Measurements from ENCODE around the gene EFCAB14. TPM values are rescaled to one million over a fixed set of nuclear protein-coding genes. Genes with fewer than 3 reads are reported as not detected.
"Not testable (repeated sequence)": the region's sequence is repeated elsewhere in the genome, so short reads cannot be mapped to it uniquely, and the experiment has no call there.

EFCAB14 gene, protein sequence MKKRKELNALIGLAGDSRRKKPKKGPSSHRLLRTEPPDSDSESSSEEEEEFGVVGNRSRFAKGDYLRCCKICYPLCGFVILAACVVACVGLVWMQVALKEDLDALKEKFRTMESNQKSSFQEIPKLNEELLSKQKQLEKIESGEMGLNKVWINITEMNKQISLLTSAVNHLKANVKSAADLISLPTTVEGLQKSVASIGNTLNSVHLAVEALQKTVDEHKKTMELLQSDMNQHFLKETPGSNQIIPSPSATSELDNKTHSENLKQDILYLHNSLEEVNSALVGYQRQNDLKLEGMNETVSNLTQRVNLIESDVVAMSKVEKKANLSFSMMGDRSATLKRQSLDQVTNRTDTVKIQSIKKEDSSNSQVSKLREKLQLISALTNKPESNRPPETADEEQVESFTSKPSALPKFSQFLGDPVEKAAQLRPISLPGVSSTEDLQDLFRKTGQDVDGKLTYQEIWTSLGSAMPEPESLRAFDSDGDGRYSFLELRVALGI
- total RNA-seq, result 196 TPM

DNA sequence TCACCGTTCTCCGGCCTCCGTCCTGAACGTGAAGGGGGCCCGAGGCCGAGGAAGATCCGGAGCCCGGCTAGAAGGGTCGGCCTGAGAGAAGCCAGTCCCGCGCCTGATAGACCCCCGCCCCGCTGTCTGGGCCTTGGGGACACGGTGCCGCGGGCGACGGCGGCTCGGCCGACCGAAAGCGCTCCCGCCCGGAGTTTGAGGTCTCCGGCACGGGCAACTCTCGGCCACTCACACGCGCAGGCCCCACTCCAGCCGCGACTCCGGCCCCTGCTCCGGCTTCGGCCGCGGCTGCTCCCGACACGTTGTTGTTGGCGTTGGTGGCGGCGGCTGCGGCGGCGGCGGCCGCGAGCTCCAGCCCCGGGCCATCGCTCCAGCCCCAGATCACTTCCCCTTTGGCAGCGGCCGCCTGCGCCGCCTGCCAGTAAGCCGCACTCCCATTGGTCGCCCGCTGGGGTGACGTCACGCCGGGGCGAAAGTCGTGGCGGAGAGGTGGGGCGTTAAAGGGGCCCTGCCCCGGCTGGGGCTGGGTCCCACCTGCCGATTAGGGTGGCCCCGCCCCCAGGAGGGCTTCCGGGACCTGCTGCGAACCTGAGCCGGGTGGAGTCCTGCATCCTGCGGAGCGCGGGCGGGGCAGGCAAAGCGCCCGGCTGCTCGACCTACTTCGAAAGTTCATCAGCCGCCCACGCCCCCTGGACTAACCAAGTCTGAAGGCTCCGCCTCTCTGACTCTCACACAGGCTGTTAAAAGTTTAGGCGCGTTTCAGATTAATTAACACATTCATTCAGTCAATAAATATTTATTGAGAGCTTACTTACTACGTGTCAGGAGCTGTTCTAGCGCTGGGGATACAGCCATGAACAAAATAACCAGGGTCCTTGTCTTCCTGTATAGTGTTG is at the start of gene EFCAB14:
EFCAB14 (minus strand) TSS at position 388 of the 896 bp plus-strand sequence. CDS start 1,027 bp downstream, outside the sequence.
- DNase-seq (ENCODE audit: low spot score), result peak; percentile 98

DNA sequence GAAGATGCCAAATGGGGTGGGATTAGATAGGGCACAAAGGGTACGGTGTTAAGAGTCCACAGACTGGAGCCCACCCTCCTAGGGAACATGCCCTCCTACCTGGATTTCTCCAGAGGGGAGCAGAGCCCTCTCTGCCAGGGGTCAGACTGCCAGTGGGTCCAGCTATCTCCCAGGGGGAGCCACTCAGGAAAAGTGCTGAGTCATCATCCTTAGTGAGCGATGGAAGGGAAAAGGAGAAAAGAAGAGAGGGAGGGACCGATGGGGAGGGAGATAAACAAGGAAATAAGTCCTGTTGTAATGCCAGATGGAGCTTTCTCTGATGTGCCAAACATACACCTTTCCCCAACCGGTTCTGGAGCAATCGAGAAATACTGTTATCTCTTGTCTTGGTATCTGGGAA is 49.5 kb upstream of the EFCAB14 start:
- no peak for DNase-seq (ENCODE audit: low spot score)

DNA sequence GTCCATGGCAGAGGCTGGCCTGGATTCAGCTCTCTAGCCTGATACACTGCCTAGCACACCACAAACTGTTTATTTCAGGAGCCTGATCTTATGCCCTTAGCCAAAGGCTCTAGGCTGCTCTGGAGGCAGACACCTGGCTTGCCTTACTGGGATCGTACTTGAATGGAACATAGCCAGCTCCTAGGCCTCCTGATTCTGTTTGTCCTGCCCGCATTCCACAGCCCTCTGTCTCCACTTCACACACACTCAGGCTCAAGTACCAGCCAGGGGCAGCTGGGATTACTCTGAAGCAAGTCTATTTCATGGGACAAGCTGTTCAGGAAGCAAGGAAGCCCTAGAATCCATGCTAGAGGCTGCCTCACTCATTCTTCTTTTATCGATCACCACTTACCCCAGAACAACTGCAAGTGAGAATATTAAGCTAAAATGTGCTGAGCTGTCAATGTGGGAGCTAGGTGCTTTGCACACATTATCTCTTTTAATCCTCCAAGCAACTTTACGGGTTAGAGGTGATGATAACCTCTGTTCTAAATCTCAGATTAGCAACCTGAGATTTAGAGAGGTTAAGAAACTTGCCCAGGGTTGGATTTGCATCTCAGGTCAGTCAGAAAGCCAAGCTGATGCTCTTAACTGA is 48.9 kb upstream of the EFCAB14 start:
- DNase-seq (ENCODE audit: low spot score), result no peak

DNA sequence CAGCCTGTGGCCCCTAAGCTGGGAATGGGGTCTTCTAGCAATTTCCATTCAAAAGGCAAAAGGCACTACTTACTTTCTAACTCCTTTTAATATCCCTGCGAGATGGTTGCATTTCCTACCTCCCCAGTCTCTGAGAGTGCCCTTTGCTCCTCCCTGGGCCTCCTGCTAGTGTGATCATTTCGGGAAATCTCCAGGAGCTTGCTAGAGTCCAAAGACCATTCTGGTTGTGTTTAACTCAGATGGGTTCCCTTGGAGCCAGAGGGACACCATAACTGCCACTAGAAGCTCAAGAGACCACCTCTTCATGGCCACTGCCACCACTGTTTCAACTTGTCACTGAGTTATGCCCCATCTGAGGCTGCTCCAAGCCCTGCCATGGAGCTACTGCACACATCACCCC is 45.5 kb upstream of the EFCAB14 start:
- no peak for DNase-seq (ENCODE audit: low spot score)

GRCh38 chr1:46761740-46762139 is 42.8 kb upstream of the EFCAB14 start:
- DNase-seq (ENCODE audit: low spot score), result no peak

GRCh38 chr1:46760558-46761166 is 41.7 kb upstream of the EFCAB14 start:
- no peak for DNase-seq (ENCODE audit: low spot score)

DNA sequence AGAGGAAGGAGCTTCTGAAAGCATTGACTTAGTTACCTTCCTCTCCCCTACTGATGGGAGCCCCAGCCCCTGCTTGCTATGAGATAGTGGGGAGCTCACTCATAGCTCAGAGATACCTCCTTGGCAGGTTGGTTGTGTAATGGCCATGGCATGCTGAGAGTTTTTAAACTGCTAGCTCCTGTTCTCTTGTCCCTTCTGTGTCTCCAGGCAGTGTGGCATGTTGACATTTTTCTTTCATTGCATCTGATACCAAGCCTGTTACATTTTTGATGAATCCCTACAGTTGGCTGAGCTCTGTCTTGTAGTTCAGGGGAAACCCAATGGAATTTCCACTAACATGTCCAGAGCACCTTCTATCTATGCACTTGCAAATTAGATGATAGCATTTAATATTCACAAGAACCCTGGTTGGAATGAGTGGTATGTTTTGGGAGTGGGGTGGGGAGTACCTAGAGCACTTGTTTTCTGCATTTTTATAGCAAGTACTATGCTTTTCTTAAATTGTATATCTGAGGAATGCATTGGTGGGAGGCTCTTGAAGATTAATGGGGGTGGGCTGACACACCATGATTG is 39.1 kb upstream of the EFCAB14 start:
- no peak for DNase-seq (ENCODE audit: low spot score)

DNA sequence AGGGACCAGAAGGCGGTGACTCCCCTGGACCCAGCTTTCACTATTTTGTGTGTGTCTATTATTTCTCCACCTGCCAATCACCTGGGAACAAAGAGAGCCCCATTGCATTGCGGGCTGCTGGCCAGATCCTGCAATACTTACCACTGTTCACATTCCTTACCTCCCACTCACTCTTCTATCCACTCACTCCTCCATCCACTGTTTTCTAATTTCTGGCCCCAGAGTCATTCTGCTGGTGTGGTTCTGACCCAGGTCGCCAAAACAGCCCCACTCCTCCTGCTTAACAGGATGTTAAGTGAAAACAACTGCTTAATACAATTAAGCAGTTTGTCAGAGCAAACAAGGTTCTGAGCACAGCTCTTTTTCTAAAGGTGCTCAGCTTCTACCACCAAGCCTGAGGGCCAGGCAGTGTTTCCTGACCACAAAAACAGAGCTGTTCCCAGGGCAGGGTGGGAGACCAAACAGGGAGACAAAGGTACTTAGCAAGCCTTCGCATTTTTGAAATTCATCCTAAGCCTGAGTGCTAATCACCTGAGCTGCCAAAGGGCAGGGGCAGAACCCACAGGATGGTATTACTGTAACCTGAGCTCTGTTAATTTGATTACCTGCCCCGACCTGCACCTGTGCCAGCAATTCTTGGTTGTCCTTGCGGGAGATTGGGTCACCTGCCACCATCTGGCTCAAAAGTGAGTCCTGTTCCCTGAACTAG is 38.5 kb upstream of the EFCAB14 start:
- DNase-seq (ENCODE audit: low spot score), result peak; percentile 55

DNA sequence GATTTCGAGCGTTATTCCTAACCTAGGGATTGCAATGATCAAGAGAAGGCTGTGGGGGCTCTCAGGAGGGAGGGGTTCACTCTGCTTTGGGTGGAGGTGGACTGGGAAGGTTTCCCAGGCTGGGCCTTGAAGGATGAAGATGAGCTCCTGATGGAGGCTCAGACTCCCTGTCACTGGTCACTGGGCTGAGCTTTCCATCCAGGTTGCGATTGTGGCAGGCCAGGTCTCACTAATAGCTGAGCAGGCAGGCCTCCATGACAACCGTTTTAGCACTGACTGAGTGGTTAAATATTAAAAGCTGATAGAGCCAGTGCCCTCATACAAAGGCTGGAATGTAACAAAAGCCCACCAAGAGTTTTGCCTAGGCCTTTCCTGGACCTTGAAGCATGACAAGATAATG is 36.2 kb upstream of the EFCAB14 start:
- DNase-seq (ENCODE audit: low spot score), result no peak

DNA sequence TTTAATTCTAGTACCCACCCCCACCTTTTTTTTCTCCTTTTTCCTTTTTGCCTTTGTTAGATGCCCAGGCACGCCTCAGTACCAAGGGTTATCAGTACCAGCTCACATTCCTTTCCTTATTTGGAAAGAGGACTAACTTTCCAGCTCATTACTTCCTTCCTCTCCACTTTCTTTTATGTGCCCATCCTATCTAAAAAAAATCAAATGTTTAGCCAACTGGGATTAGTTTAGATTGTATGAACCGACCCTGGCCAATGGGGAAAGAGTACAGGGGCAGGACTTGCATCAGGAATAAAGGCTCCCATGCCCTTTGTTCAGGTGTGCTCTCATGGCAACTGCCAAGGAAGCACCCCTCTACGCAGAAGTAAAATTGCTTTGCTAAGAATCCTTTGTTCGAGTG is 35.8 kb upstream of the EFCAB14 start:
- DNase-seq (ENCODE audit: low spot score), result not testable (repeated sequence)

- no peak for DNase-seq (ENCODE audit: low spot score)
Measured at GRCh38 chr1:46753985-46754384, 35.1 kb upstream of the EFCAB14 start.

- no peak for DNase-seq (ENCODE audit: low spot score)
Measured at GRCh38 chr1:46749921-46750404, 31.0 kb upstream of the EFCAB14 start.

- DNase-seq (ENCODE audit: low spot score), result no peak
Measured at GRCh38 chr1:46749404-46749803, 30.5 kb upstream of the EFCAB14 start.

DNA sequence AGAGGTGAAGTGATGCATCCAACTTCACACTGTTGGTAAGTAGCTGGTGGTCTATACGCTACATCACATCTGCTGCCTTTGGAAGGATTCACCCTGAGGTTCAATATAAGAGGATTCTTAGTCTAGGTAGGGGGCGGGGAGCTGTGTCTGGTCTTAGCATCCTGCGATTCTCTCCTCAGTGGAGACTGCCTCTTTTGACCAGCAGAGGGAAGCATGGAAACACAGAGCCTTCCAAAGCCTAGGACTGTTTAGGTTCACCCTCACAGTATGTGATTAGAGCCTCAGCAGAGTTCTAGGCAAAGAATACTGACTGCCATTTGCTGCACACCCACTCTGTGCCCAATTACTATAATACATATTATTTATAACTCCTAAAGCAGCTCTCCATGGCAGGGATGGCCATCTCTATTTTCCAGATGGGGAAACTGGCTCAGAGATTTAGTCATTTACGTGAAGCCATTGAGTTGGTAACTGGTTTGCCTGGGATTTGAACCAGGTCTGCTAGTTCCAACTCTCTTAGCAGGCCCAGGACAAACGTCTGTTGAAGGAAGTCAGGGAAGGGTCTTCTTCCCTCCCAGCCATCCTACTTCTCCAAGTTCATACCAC is 28.9 kb upstream of the EFCAB14 start:
- peak; percentile 66 for DNase-seq (ENCODE audit: low spot score)

DNA sequence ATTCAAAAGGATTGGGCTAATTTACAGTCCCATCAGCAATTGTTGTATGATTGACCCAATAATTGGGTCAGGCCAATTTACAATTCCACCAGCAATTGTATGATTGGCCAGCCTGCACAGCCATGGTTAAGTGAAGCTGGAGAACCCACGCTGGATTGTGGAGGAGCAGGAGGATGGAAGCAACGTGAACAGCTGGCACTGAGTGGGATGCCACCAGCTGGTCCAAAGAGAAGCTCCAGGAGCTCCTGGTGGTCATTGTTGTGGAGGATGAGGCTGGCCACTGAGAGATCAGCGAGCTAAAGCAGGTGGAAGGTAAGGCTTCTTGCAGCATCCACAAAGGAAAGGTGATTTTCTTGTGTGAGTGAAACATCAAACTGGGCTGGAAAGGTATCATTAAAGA is 23.2 kb upstream of the EFCAB14 start:
- no peak for DNase-seq (ENCODE audit: low spot score)

DNA sequence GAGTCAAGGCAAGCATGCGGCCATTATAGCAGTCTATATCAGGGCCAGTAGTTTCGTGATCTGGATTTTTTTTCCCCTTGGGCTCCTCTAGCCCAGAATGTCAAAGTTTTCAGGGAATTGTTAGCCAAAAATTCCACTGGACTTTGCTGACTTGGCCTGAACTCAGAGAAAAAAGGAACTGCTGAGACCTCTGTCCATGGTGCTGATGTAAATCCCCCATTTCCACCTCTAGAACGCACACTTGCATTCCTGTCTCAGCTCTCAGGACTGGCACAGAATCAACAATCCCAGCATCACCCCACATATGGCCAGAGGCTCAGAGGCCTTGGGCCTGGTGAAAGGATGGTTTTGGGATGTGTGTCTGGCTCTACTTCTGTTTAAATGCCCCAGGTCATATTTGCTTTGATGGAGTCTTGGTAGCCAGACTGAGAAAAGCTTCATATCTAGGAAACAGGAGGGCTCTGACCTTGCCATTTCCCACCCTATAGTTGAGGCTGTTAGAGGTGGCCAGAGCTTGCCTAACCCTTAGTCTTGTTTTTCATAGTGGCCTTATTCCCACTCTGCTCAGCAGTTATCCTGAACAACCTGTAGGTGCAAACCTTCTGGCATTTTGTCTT is 16.9 kb upstream of the EFCAB14 start:
- DNase-seq (ENCODE audit: low spot score), result no peak

GRCh38 chr1:46728327-46728873 is 9.5 kb upstream of the EFCAB14 start:
- DNase-seq (ENCODE audit: low spot score), result not testable (repeated sequence)

- no peak for DNase-seq (ENCODE audit: low spot score)
Measured at GRCh38 chr1:46725736-46726108, 6.8 kb upstream of the EFCAB14 start.

- DNase-seq (ENCODE audit: low spot score), result peak; percentile 79
Measured at GRCh38 chr1:46724991-46725735, 6.2 kb upstream of the EFCAB14 start.
